HEK293T (cell line): ENCODE data around the gene NINJ1.
A peak's percentile ranks its signal among the peaks of the same experiment; 100 is the strongest.

Experiments used
- CTCF ChIA-PET: fragments of 350-600 bp; formaldehyde crosslinking; extraction: SDS; loops from one replicate; lab custom pipeline; 2021; ENCODE audit warnings: antibody characterized with exemption, inconsistent platforms; lab: Yijun Ruan, JAX
- POLR2A ChIA-PET: fragments of 350-600 bp; formaldehyde crosslinking; extraction: SDS; loops from one replicate; lab custom pipeline; 2020; ENCODE audit warnings: antibody characterized with exemption, inconsistent platforms; lab: Yijun Ruan, JAX
- DNase-seq: peaks from one replicate; pipeline ENCODE4 v3.0.0; 2012; ENCODE audit warnings: mixed read lengths; ENCODE audit errors: extremely low spot score
- ARNT ChIP-seq: fragments of 450-650 bp; IDR thresholded peaks from 2 replicates; pipeline ENCODE4 v1.6.1; 2017; ENCODE audit warnings: mild to moderate bottlenecking
- BHLHE40 ChIP-seq: fragments of 450-650 bp; IDR thresholded peaks from 2 replicates; pipeline ENCODE4 v1.6.1; 2016; ENCODE audit warnings: mild to moderate bottlenecking, moderate library complexity, borderline replicate concordance
- CTBP1 ChIP-seq: fragments of 450-650 bp; IDR thresholded peaks from 2 replicates; pipeline ENCODE4 v1.6.1; 2016; ENCODE audit warnings: borderline replicate concordance
- ELF4 ChIP-seq: fragments of 450-650 bp; IDR thresholded peaks from 2 replicates; pipeline ENCODE4 v1.6.1; 2017; ENCODE audit warnings: antibody characterized with exemption
- FOXA1 ChIP-seq: fragments of 450-650 bp; IDR thresholded peaks from 2 replicates; pipeline ENCODE4 v1.6.1; 2016; ENCODE audit warnings: mild to moderate bottlenecking
- FOXK2 ChIP-seq: fragments of 450-650 bp; IDR thresholded peaks from 2 replicates; pipeline ENCODE4 v1.6.1; 2016; ENCODE audit warnings: mild to moderate bottlenecking
- FOXM1 ChIP-seq: fragments of 450-650 bp; IDR thresholded peaks from 2 replicates; pipeline ENCODE4 v1.6.1; 2017; ENCODE audit warnings: mild to moderate bottlenecking, borderline replicate concordance
- HDGF ChIP-seq: fragments of 450-650 bp; IDR thresholded peaks from 2 replicates; pipeline ENCODE4 v1.6.1; 2017; ENCODE audit warnings: antibody characterized with exemption, borderline replicate concordance
- L3MBTL2 ChIP-seq: fragments of 450-650 bp; conservative IDR thresholded peaks from 2 replicates; pipeline ENCODE4 v1.6.1; 2016; ENCODE audit warnings: mild to moderate bottlenecking
- LEF1 ChIP-seq: fragments of 450-650 bp; IDR thresholded peaks from 2 replicates; pipeline ENCODE4 v1.6.1; 2017; ENCODE audit warnings: mild to moderate bottlenecking, borderline replicate concordance
- NFRKB ChIP-seq: fragments of 450-650 bp; IDR thresholded peaks from 2 replicates; pipeline ENCODE4 v1.6.1; 2016; ENCODE audit warnings: mild to moderate bottlenecking, moderate library complexity
- PKNOX1 ChIP-seq: fragments of 450-650 bp; IDR thresholded peaks from 2 replicates; pipeline ENCODE4 v1.6.1; 2016
- SP1 ChIP-seq: fragments of 450-650 bp; IDR thresholded peaks from 2 replicates; pipeline ENCODE4 v1.6.1; 2017
- SUZ12 ChIP-seq: fragments of 450-650 bp; IDR thresholded peaks from 2 replicates; pipeline ENCODE4 v1.6.1; 2016; ENCODE audit warnings: mild to moderate bottlenecking
- TARDBP ChIP-seq: fragments of 450-650 bp; IDR thresholded peaks from 2 replicates; pipeline ENCODE4 v1.6.1; 2016
- ZNF384 ChIP-seq: fragments of 450-650 bp; IDR thresholded peaks from 2 replicates; pipeline ENCODE4 v1.6.1; 2016

Gene NINJ1

GRCh38 chr9:93134015-93134739 lies at the start of gene NINJ1:
Gene NINJ1, minus strand, starts transcription at chr9:93134251. Its CDS starts 34 bp downstream, at chr9:93134217.
- peak; percentile 92 for DNase-seq
- POLR2A ChIA-PET: interaction anchor here (0.7 to 1.4 kb wide), 8 partner anchors 8 to 23 kb away, joined by 3 to 6 read pairs (median 4); no protein-coding TSS in a partner anchor
- CTCF ChIA-PET: interaction anchor here (1.1 to 1.3 kb wide), 2 partner anchors 27 to 431 kb away, joined by 4 to 5 read pairs; no protein-coding TSS in a partner anchor
- TF ChIP-seq FOXK2: no peak
- TF ChIP-seq FOXM1: 0 out of 2 replicates have a peak, but pooled peaks have one; percentile 17

GRCh38 chr9:93183131-93183662 lies 49.1 kb upstream of the NINJ1 start:
- TF ChIP-seq ELF4 (no peak), LEF1 (no peak), PKNOX1 (no peak), L3MBTL2 (no peak), FOXK2 (no peak), CTBP1 (no peak), FOXM1 (no peak), ZNF384 (no peak), SP1 (no peak), TARDBP (no peak), FOXA1 (no peak), BHLHE40 (no peak), SUZ12 (no peak), HDGF (no peak), ARNT (no peak), NFRKB (no peak)
- no peak for DNase-seq
- ChIA-PET POLR2A (no interaction called here), CTCF (no interaction called here)

GRCh38 chr9:93182572-93182971 lies 48.5 kb upstream of the NINJ1 start:
- TF ChIP-seq FOXK2 (no peak), HDGF (no peak), BHLHE40 (no peak), FOXM1 (no peak), ZNF384 (no peak), SP1 (no peak)
- no peak for DNase-seq
- ChIA-PET POLR2A (no interaction called here), CTCF (no interaction called here)

- POLR2A ChIA-PET: no interaction called here
- CTCF ChIA-PET: no interaction called here
- TF ChIP-seq NFRKB (no peak), BHLHE40 (no peak), FOXA1 (no peak), SUZ12 (no peak), ZNF384 (no peak), TARDBP (no peak), SP1 (no peak), ARNT (no peak), LEF1 (no peak), HDGF (no peak), FOXK2 (no peak)
- no peak for DNase-seq
Observed at GRCh38 chr9:93181672-93182435, 47.8 kb upstream of the NINJ1 start.

DNA sequence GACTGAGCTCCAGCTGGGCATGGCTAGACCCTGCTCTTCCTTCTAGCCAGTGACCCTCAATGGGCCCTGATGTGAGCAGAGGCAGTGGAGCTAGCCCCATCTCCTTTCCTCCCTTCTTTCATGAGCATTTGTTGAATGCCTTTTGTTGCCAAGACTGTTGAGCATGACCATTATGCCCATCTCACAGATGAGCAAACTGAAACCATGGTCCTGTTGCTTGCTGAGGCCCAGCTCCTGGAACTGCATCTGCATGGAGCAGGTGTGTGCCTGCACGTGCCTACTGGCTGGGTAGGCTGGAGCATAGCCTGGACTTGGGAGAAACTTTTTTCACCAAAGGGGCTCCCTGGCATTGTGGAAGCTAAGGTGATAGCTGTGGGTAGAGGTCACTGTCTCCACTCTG lies 46.9 kb upstream of the NINJ1 start:
- TF ChIP-seq SP1: no peak
- TF ChIP-seq HDGF: no peak
- no peak for TF ChIP-seq ZNF384
- no peak for TF ChIP-seq PKNOX1
- no peak for TF ChIP-seq SUZ12
- no peak for TF ChIP-seq FOXA1
- TF ChIP-seq ARNT: no peak
- no peak for TF ChIP-seq NFRKB
- no peak for TF ChIP-seq TARDBP
- TF ChIP-seq LEF1: no peak
- no peak for TF ChIP-seq ELF4
- TF ChIP-seq L3MBTL2: no peak
- no peak for TF ChIP-seq FOXK2
- TF ChIP-seq BHLHE40: no peak
- no peak for TF ChIP-seq FOXM1
- TF ChIP-seq CTBP1: no peak
- POLR2A ChIA-PET: no interaction called here
- no peak for DNase-seq
- CTCF ChIA-PET: no interaction called here
